RWPE2 (cell line): ENCODE data around the gene RFXANK.

Experiments
- ATAC-seq: fragments of 200-7000 bp; cut with Tn5 transposase; 3 replicates; pipeline ENCODE4 v1.9.1; 2021; ENCODE audit warnings: low read depth
- DNase-seq: peaks from one replicate; pipeline ENCODE4 v3.0.0-alpha.2; 2020; ENCODE audit warnings: low spot score
- H3K27ac ChIP-seq: fragments of 450-650 bp; 2 replicates; pipeline ENCODE4 v1.5.1; 2017; ENCODE audit warnings: mild to moderate bottlenecking; ENCODE audit not compliant: poor library complexity, severe bottlenecking
- H3K27me3 ChIP-seq: fragments of 250-450 bp; sonication (Bioruptor Pico); 2 replicates; pipeline ENCODE4 v1.5.1; 2021; ENCODE audit warnings: mild to moderate bottlenecking, moderate library complexity; ENCODE audit not compliant: insufficient read depth, poor library complexity, severe bottlenecking
- H3K36me3 ChIP-seq: fragments of 250-450 bp; sonication (Bioruptor Pico); 2 replicates; pipeline ENCODE4 v1.5.1; 2020; ENCODE audit warnings: low read depth, mild to moderate bottlenecking, moderate library complexity
- H3K4me1 ChIP-seq: fragments of 250-450 bp; sonication (Bioruptor Pico); 2 replicates; pipeline ENCODE4 v1.5.1; 2021; ENCODE audit warnings: mild to moderate bottlenecking, moderate library complexity; ENCODE audit not compliant: insufficient read depth, poor library complexity, severe bottlenecking
- H3K4me3 ChIP-seq: fragments of 250-450 bp; sonication (Bioruptor Pico); 2 replicates; pipeline ENCODE4 v1.5.1; 2021; ENCODE audit warnings: mild to moderate bottlenecking, moderate library complexity; ENCODE audit not compliant: severe bottlenecking
- H3K9me3 ChIP-seq: fragments of 250-450 bp; sonication (Bioruptor Pico); 2 replicates; pipeline ENCODE4 v1.5.1; 2021; ENCODE audit warnings: mild to moderate bottlenecking, moderate library complexity; ENCODE audit not compliant: severe bottlenecking
- TF ChIP-seq, protein P1 (sequence below): fragments of 450-650 bp; IDR thresholded peaks from one replicate; pipeline ENCODE4 v1.5.1; 2017; ENCODE audit warnings: mild to moderate bottlenecking, moderate library complexity; ENCODE audit not compliant: poor library complexity, severe bottlenecking

RFXANK gene

DNA sequence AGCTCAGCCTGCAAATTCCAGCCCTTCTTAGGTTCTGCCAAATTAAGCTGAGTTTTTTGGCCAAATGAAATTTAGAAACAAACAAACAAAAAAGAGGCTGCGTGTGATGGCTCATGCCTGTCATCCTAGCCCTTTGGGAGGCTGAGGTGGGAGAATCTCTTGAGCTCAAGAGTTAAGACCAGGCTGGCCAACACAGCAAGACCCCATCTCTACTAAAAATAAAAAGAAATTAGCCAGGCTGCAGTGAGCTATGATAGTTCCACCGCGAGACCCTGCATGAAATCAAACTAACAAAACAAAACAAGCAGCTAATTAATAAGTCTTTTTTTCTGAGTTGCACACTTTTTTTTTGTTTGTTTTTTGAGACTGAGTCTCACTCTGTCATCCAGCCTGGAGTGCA lies 37.6 kb downstream of the RFXANK start:
- TF ChIP-seq, protein P1, sequence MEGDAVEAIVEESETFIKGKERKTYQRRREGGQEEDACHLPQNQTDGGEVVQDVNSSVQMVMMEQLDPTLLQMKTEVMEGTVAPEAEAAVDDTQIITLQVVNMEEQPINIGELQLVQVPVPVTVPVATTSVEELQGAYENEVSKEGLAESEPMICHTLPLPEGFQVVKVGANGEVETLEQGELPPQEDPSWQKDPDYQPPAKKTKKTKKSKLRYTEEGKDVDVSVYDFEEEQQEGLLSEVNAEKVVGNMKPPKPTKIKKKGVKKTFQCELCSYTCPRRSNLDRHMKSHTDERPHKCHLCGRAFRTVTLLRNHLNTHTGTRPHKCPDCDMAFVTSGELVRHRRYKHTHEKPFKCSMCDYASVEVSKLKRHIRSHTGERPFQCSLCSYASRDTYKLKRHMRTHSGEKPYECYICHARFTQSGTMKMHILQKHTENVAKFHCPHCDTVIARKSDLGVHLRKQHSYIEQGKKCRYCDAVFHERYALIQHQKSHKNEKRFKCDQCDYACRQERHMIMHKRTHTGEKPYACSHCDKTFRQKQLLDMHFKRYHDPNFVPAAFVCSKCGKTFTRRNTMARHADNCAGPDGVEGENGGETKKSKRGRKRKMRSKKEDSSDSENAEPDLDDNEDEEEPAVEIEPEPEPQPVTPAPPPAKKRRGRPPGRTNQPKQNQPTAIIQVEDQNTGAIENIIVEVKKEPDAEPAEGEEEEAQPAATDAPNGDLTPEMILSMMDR = no peak
- H3K9me3 ChIP-seq = peaks cover 7% of the 10 kb centered on the region
- no peak overlapping the region for H3K27ac ChIP-seq
- no peak for ATAC-seq
- H3K27me3 ChIP-seq = no peaks in the 10 kb centered on the region
- DNase-seq = no peak
- no peak overlapping the region for H3K4me3 ChIP-seq
- H3K4me1 ChIP-seq = no peaks in the 10 kb centered on the region
- no peaks in the 10 kb centered on the region for H3K36me3 ChIP-seq

GRCh38 chr19:19230999-19231398 lies 38.9 kb downstream of the RFXANK start:
- no peak for ATAC-seq

GRCh38 chr19:19232261-19232721 lies 40.2 kb downstream of the RFXANK start:
- Histone ChIP-seq H3K36me3 (no peaks in the 10 kb centered on the region), H3K27ac (no peak overlapping the region), H3K9me3 (peaks cover 11% of the 10 kb centered on the region), H3K4me3 (no peak overlapping the region), H3K4me1 (no peaks in the 10 kb centered on the region), H3K27me3 (no peaks in the 10 kb centered on the region)
- ATAC-seq (no peak), DNase-seq (no peak)
- TF ChIP-seq, protein P1 = no peak

More at GRCh38 chr19:19230999-19231398, 38.9 kb downstream of the RFXANK start:
- H3K4me3 ChIP-seq = no peak overlapping the region
- no peak overlapping the region for H3K27ac ChIP-seq
- H3K9me3 ChIP-seq = peaks cover 11% of the 10 kb centered on the region
- no peaks in the 10 kb centered on the region for H3K27me3 ChIP-seq
- no peaks in the 10 kb centered on the region for H3K4me1 ChIP-seq
- no peaks in the 10 kb centered on the region for H3K36me3 ChIP-seq
- no peak for DNase-seq
- TF ChIP-seq, protein P1 = no peak

DNA sequence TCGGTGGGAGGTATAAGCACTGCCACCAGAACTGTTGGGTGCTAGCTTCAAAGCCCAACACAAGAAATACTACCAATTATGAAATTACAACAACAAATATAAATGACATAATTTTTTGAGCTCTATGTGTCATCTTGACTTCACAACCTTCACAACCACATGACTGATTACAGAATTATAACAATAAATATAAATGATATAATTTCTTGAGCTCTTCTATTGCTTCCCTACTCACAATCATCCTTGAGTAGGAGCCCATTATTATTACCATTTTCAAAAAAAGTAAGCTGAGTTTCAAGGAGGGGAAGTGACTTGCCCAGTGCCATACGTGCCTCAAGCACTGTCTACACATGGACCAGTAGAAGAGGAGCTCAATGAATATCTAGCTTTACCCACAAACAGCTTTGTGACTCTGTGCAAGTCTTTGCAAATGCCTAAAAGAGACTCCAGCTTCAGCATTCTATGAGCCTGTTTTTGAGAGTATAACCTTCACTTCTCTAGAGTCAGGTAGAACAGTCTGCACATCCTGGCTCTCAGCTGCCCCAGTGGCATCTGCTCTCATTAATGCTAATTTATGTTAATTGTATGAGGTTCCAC lies 42.3 kb downstream of the RFXANK start:
- TF ChIP-seq, protein P1 = no peak
- no peak for ATAC-seq

DNA sequence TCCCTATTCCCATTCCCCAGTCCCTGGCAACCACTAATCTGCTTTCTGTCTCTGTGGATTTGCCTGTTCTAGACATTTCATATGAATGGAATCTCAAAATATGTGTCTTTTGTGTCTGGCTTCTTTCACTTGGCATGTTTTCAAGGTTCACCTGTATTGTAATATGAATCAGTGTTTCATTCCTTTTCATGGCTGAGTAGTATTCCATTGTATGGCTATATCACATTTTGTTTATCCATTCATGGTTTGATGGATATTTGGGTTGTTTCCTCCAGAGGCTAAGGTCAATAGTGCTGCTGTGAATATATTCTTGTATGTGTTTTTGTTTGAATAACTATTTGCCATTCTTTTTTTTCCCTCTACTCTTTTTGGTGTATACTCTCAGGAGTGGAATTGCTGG lies 44.1 kb downstream of the RFXANK start:
- ATAC-seq = no peak
- no peak overlapping the region for H3K4me3 ChIP-seq
- H3K27ac ChIP-seq = no peak overlapping the region

More for the DNA sequence above, 42.3 kb downstream of the RFXANK start:
- Histone ChIP-seq H3K27ac (no peak overlapping the region), H3K4me1 (no peaks in the 10 kb centered on the region), H3K4me3 (no peak overlapping the region), H3K9me3 (peaks cover 11% of the 10 kb centered on the region), H3K36me3 (no peaks in the 10 kb centered on the region), H3K27me3 (no peaks in the 10 kb centered on the region)
- no peak for DNase-seq

More for the DNA sequence above, 44.1 kb downstream of the RFXANK start:
- Histone ChIP-seq H3K4me1 (no peaks in the 10 kb centered on the region), H3K27me3 (no peaks in the 10 kb centered on the region), H3K9me3 (peaks cover 11% of the 10 kb centered on the region), H3K36me3 (no peaks in the 10 kb centered on the region)
- TF ChIP-seq, protein P1 = no peak
- DNase-seq = no peak
